Muscle of arm (tissue), 12 donors: ENCODE results near the gene TMEM106C. TPM values are rescaled to one million over a fixed set of nuclear protein-coding genes. Genes with fewer than 3 reads are reported as not detected.

ENCODE experiments used
- DNase-seq: peaks from one replicate; pipeline ENCODE4 v3.0.0-alpha.2; 2013
- polyA plus RNA-seq, 12 donors: library from polyadenylated mRNA; unstranded; fragments of 120-200 nt; gene quantifications; one replicate each; pipeline ENCODE4 v1.2.1, GENCODE V29; 2013; ENCODE audit not compliant: insufficient read length in 12 of 12

The TMEM106C gene
- polyA plus RNA-seq, 12 donors = 42.2 to 78.3 (median 65.0) TPM; not detected in 1

DNA sequence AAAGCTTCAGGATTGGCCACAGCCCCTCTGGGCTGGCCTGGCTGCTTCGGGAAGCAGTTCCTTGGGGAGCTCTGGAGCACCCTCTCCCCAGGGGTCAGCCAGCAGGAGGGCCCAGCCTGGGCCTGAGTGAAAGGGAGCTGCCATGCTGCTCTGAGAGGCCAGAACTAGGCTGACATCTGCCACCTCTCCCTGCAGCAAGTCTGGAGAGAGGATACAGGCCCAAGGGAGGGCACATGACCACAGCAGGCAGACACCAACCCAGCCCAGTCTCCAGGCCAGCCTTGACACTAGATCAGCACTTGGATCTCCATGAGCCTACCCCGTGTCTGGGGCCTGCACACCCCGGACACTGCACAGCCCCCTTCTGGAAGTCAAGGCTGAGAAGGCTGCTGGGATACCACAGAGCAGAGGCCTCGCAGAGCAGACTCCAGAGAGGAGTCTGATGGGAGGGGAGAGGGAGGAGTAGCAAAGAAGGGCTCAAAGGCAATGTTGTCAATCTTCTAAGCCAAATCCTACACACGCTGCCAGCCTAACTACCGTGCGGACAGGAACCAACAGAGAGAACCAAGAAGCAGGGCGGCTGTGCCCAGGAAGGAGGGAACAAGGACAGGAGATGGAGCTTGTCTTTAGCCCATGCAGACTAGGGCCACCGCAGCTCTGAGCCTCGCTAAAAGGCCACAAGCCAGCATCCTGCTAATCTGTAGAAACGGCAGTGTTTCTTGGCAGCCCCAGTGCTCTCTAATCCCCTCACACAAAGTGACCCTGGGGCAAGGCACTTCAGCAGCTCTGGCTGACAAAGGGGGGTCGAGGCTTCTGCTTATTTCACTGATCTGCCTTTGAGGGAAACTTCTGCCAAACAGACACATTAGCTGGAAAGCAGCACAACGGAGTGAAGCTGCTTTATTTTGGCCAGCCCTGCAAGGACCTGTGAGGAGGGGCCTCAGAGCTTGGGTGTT is 28.0 kb downstream of the TMEM106C start:
- no peak for DNase-seq

DNA sequence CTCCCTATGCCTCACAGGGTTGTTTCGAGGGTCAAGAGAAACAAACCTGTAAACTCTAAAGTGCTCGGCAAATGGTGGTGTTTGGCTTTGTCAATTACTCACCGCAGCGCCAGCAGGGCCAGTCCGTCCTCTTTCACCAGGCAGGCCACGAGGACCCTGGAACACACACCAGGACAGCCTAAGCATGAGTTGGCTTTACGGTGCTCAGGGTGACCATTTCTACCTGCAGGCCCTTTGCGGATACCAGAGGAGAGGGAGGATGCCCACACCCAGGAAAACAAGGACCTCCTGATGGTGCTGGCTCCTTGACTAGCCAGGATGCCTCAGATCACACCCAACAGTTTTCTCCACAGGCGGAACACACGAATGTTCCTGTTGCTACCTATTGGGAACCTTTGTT is 29.4 kb downstream of the TMEM106C start:
- DNase-seq = no peak

- DNase-seq = no peak
Measured at GRCh38 chr12:47993491-47993890, 30.1 kb downstream of the TMEM106C start.

- DNase-seq = peak; percentile 17
Measured at GRCh38 chr12:47995981-47996401, 32.6 kb downstream of the TMEM106C start.

GRCh38 chr12:47997321-47997720 is 33.9 kb downstream of the TMEM106C start:
- DNase-seq = no peak

GRCh38 chr12:47999816-48000215 is 36.4 kb downstream of the TMEM106C start:
- no peak for DNase-seq

DNA sequence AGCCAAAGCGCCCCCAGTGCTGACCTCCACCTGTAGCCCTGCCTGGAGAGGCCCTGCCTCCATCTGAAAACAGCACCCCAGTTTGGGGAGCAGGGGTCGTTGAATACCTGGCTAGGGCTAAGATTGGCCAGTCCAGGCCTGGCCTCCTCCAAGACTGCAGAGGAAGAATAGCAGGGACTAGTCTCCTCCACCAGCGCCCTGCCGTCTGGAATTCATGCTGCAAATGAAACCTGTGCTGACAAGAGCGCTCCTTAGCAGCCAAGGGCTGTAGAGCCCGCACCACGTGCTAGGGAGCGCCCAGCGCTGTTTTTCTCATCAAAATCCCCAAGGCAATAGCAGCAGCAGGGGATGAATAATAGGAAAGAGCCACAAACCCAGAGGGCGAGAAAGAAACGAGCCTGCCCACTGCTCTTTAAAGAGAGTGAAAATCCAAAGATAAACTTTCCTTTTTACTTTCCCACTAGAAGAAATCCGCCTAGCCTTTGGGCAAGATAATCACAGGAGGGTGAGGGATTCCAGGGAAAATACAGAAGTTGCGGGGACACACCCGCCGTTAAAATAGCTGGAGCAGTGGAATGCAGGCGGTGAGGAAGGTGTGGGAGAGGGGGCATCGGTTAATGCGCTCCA is 37.6 kb downstream of the TMEM106C start:
- DNase-seq = peak; percentile 44

- DNase-seq = peak; percentile 65
Measured at GRCh38 chr12:48001505-48002413, 38.4 kb downstream of the TMEM106C start.

- peak; percentile 15 for DNase-seq
Measured at GRCh38 chr12:48002414-48002730, 39.0 kb downstream of the TMEM106C start.

DNA sequence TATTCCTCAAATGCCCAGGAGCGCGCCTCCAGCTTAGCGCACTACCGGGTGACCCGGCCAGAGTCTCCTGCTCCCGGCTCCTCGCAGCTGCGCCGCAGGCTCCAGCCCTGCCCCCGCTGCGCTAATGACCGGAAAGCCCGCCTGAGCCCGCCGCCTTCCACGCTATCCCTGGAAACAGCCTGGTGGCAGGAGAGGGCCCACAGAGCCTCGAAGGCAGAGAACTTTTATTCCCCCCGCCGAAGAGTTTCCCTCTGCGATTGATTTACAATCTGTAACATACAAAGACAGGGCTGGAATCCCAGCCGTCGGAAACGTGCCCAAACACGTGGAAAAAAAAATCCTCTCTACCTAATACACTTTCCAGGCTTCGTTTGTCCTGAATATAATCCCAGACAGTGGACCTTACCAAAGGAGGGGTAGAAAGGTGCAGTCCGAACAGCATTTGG is 39.4 kb downstream of the TMEM106C start:
- peak; percentile 72 for DNase-seq

DNA sequence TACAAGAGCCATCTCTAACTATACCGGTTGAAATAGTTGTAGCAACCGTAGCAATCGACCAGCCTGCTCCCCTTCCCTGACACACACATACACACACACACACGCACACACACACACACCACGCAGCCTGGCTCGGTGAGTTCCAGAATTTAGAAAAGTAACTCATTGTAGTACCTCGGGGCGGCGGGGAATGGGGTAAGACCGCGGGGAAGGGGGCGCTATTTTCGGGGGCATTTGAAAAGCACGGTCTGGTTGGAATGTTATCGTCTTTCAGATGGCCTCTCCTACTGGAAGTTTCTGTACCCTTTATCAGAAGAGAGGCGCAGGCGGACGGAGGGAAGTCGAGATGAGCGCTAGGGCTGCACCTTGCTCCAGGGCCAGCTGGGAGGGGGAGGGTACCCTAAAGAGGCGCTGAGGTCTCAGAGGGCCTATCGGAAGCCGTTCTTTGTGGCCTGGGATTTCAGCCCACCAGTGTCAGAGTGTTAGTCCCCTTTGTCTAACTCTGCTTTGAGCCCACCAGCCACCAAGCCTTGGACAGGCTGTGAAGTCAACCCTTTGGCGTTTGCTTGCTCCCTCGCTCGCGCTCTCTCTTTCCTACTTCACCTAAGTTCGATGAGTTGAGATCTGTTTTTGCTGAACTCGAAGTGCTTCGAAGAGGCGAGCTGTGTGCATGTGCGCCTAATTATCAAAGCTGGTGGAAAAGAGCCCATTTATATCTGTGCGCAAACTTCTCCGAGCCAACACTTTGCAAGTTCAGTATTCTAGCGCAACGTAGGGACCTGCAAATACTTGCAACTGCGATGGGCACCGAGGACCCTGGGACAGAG is 40.0 kb downstream of the TMEM106C start:
- DNase-seq = no peak

DNA sequence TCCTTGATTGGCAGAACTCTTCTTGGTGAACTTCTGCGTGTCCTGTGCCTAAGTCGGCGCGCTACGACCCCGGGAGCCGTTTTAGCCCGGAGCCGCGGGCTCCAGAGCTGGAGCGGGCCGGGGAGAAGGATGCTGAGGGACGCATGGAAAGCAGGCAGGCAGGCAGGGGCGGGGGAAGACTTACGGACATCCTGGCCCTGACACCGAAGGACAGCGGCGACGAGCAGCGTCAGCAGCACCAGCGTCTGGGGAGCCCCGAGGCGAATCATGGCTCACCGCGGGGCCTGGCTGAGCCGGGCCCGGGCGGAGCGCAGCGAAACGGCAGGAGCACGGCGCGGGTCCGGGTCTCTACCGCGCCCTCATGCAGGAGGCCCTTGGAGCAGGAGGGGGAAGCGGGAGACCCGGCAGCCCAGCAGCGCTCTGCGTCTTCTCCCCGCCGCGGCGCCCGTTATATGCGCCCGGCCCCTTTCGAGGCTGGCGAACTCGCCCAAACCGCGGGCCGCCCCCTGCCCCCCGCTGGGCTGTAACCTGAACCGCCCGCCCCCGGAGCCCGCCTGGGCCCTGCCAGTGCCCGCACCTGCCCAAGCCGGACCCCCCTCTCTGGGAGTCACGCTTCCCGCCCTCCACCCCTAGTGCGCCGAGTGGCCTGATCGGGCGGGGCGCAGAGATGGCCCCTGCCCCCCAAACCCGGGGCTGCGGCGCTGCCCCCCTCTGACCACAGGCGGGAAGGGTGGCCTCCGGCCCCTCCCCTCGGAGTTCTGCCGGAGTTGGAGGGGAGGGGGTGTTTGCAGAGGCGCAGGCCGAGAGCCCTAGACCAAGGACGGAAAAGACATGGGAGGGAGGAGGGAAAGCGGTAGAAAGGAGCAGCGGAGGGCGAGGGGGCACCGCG is 40.9 kb downstream of the TMEM106C start, which contains the start of gene COL2A1:
Gene COL2A1, minus strand, starts transcription at position 424 of the 889 bp plus-strand sequence. Its CDS starts 155 bp downstream, at position 269.
- peak; percentile 40 for DNase-seq

DNA sequence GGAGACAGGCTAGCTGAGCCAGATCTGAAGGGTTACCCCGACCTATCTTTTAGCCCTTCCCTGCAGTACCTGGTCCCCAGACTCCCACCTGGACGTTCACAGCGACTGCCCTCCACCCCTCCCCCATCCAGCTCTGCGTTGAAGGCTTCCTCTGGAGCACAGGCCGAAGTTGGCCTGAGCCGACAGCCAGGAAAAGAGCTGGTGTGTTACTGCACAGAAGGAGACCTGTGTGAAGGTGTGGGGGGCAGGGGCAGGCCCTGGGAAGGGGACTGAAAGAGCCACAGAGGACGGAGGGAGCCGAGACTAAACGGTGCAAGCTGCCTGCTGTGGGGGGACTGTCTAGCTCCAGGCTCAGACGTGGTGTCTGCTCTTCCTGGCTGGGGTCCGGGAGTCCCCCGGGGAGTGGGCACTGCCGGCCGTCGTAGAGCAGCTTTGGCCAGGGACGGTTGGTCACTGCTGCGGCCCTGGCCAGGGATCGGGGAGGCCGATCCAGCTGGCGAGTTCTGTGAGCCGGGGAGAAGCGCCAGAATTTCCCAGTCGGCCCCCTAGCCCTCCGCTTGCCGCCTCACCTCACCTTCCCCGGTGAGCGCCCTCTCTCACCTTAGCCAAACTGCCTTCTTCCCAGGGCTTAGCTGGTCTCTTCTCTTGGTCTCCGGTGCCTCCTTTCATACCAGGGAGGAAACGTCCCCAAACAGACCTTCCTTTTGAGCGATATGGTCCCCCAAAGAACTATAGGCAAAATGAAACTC is 41.8 kb downstream of the TMEM106C start:
- DNase-seq = no peak

DNA sequence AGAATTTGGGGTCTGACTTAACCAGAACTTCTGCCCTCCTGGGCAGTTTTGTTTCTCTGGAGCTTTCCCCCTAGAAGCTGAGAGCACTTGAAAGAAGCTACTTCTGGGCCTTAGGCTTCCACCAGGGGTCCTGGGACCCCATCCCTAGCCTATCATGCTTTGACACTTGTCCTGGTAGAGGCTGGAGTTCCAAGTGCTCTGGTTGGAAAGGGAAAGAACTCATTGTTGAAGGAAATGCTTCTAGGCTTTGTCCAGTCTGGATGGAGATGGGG is 42.3 kb downstream of the TMEM106C start:
- DNase-seq = no peak

- DNase-seq = no peak
Measured at GRCh38 chr12:48007206-48007605, 43.8 kb downstream of the TMEM106C start.

- DNase-seq = no peak
Measured at GRCh38 chr12:48008349-48008748, 45.0 kb downstream of the TMEM106C start.

GRCh38 chr12:48008950-48009349 is 45.6 kb downstream of the TMEM106C start:
- DNase-seq = no peak

DNA sequence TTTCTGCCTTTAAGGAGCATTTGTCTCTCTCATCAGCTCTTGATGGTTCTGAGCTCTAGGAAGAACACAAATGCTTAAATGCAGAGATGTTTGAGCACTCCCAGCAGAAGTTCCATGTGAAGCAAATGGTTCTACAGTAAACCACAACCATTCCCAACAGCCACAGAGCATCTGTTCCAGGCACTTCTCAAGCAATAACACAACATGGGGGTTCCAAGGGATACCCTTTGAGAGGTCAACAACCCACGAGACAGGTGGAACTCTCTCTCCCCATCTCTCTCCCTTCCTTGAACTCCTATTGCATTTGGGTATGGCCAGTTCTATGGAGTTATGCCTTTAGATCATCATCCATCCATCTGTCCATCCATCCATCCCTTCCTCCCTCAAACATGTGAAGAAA is 46.1 kb downstream of the TMEM106C start:
- no peak for DNase-seq

DNA sequence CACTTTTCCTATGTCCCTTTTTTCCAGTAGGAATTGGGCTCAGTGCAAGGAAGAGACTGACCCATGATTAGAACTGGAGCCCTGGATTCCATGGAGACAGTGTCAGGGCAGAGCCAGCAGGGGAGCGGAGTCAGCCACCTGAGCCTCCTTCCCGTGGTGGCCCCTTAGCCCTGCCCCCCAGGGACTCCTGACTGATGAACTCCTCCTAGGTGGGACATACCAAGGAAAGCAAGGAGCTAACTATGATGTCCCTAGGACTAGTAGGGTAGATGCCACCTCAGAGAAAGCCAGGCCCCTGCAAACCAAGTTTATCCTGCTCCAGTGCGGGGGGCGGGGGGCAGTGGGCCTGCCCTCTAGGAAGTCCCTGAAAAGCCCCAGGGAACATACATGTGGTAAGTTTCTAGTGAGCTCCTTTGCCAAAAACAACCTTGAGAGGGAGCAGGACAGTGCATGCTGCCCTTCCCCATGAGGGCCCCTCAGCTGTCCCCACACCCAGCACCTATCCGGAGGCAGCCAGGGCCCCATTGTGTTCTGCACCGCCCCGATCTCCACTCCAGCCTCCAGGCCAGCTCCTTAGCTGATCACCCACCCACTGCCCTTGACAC is 47.1 kb downstream of the TMEM106C start:
- no peak for DNase-seq
